HepG2 (cell line): ENCODE data around the gene CNPY4. TPM values are rescaled to one million over a fixed set of nuclear protein-coding genes. Genes with fewer than 3 reads are reported as not detected.

Source experiments
- ARNT ChIP-seq: fragments of 450-650 bp; IDR thresholded peaks from 2 replicates; pipeline ENCODE4 v1.6.1; 2017
- ATAD3A ChIP-seq: sonication (generic); formaldehyde crosslinking; IDR thresholded peaks from 2 replicates; pipeline ENCODE4 v1.4.0; 2020; ENCODE audit warnings: missing genetic modification reagents
- CBX1 ChIP-seq: IDR thresholded peaks from one replicate; pipeline ENCODE4 v1.6.1; 2016; ENCODE audit warnings: antibody characterized with exemption, low read depth
- ETV5 ChIP-seq: IDR thresholded peaks from 2 replicates; pipeline ENCODE4 v1.6.1; 2018; ENCODE audit warnings: missing biosample characterization, missing genetic modification reagents, inconsistent platforms, borderline replicate concordance
- HCFC1 ChIP-seq: fragments of 150-350 bp; IDR thresholded peaks from 2 replicates; pipeline ENCODE4 v1.6.1; 2014; ENCODE audit warnings: low read depth, low read length
- HOXA5 ChIP-seq: sonication (generic); formaldehyde crosslinking; IDR thresholded peaks from 2 replicates; pipeline ENCODE4 v1.4.0; 2020; ENCODE audit warnings: missing genetic modification reagents
- LCORL ChIP-seq, 2 experiments: fragments of 450-650 bp in 1 of 2; sonication (generic) in 1 of 2; formaldehyde crosslinking in 1 of 2; IDR thresholded peaks; 2 replicates each; pipeline versions ENCODE4 v1.5.0 to v1.6.1; 2017 to 2020; ENCODE audit warnings: antibody characterized with exemption in 1 of 2, missing genetic modification reagents in 1 of 2
- MEF2D ChIP-seq: sonication (generic); formaldehyde crosslinking; IDR thresholded peaks from 2 replicates; pipeline ENCODE4 v1.5.1; 2020; ENCODE audit warnings: mild to moderate bottlenecking, missing genetic modification reagents
- RBAK ChIP-seq: sonication (generic); formaldehyde crosslinking; IDR thresholded peaks from 2 replicates; pipeline ENCODE4 v1.5.1; 2020; ENCODE audit warnings: mild to moderate bottlenecking, missing genetic modification reagents
- RELA ChIP-seq: sonication (generic); formaldehyde crosslinking; IDR thresholded peaks from 2 replicates; pipeline ENCODE4 v1.4.0; 2020; ENCODE audit warnings: missing genetic modification reagents
- SP1 ChIP-seq, 2 experiments: fragments of 450-650 bp in 1 of 2; sonication (generic) in 1 of 2; formaldehyde crosslinking in 1 of 2; IDR thresholded peaks; 2 replicates each; pipeline versions ENCODE4 v1.4.0 to v1.6.1; 2016 to 2020; ENCODE audit warnings: missing genetic modification reagents in 1 of 2
- SRY ChIP-seq: sonication (generic); formaldehyde crosslinking; IDR thresholded peaks from 2 replicates; pipeline ENCODE4 v1.8.0; 2022; ENCODE audit warnings: mild to moderate bottlenecking, missing genetic modification reagents
- XRCC5 ChIP-seq: fragments of 200-400 bp; formaldehyde crosslinking; optimal IDR thresholded peaks from 2 replicates; pipeline ENCODE3; 2017; ENCODE audit warnings: mild to moderate bottlenecking, low read length
- ZFP36L1 ChIP-seq: sonication (generic); formaldehyde crosslinking; IDR thresholded peaks from 2 replicates; pipeline ENCODE4 v1.8.0; 2022; ENCODE audit warnings: mild to moderate bottlenecking, missing genetic modification reagents, moderate library complexity
- ZFP62 ChIP-seq: sonication (generic); formaldehyde crosslinking; IDR thresholded peaks from 2 replicates; pipeline ENCODE4 v1.4.0; 2020; ENCODE audit warnings: missing genetic modification reagents
- ZFY ChIP-seq: sonication (generic); formaldehyde crosslinking; IDR thresholded peaks from 2 replicates; pipeline ENCODE4 v1.4.0; 2020; ENCODE audit warnings: missing genetic modification reagents
- ZNF276 ChIP-seq: sonication (generic); formaldehyde crosslinking; IDR thresholded peaks from 2 replicates; pipeline ENCODE4 v1.4.0; 2020; ENCODE audit warnings: mild to moderate bottlenecking, low read depth, missing genetic modification reagents
- ZNF292 ChIP-seq: sonication (generic); formaldehyde crosslinking; IDR thresholded peaks from 2 replicates; pipeline ENCODE4 v1.8.1; 2022; ENCODE audit warnings: mild to moderate bottlenecking, low read depth, missing genetic modification reagents, borderline replicate concordance
- ZNF430 ChIP-seq: sonication (generic); formaldehyde crosslinking; IDR thresholded peaks from 2 replicates; pipeline ENCODE4 v1.9.0; 2021; ENCODE audit warnings: mild to moderate bottlenecking, missing genetic modification reagents
- ZNF574 ChIP-seq: sonication (generic); formaldehyde crosslinking; IDR thresholded peaks from 2 replicates; pipeline ENCODE4 v1.4.0; 2020; ENCODE audit warnings: missing genetic modification reagents
- ZNF737 ChIP-seq: sonication (generic); formaldehyde crosslinking; IDR thresholded peaks from 2 replicates; pipeline ENCODE4 v1.5.0; 2020; ENCODE audit warnings: missing genetic modification reagents, mild to moderate bottlenecking, borderline replicate concordance
- ZSCAN21 ChIP-seq: sonication (generic); formaldehyde crosslinking; IDR thresholded peaks from 2 replicates; pipeline ENCODE4 v1.8.0; 2022; ENCODE audit warnings: mild to moderate bottlenecking, missing genetic modification reagents, moderate library complexity, borderline replicate concordance
- ZSCAN29 ChIP-seq: sonication (generic); formaldehyde crosslinking; conservative IDR thresholded peaks from 2 replicates; pipeline ENCODE4 v1.4.0; 2020; ENCODE audit warnings: mild to moderate bottlenecking, missing genetic modification reagents
- polyA plus RNA-seq, 8 experiments: library from polyadenylated mRNA; depleted of rRNA in 3 of 8; stranded (reverse) in 7 of 8; unstranded in 1 of 8; fragments of >200 nt; fragmentation: Illumina TruSeq in 4 of 8; extraction: Trizol in 4 of 8; gene quantifications; 2 replicates each; pipeline versions ENCODE4 v1.2.1 to v1.2.3, GENCODE V29; 2011 to 2016; ENCODE audit warnings: low read depth in 4 of 8, missing spikeins in 1 of 8, mixed read lengths in 1 of 8; ENCODE audit not compliant: insufficient read depth in 1 of 8
- total RNA-seq, 5 experiments: library from RNA; depleted of rRNA; stranded (reverse); fragments of >200 nt; fragmentation: Illumina TruSeq; extraction: Trizol; gene quantifications; 2 replicates each; pipeline ENCODE4 v1.2.3, GENCODE V29; 2016; ENCODE audit warnings: low read depth in 1 of 5
- TF ChIP-seq, protein P1 (sequence below): fragments of 450-650 bp; IDR thresholded peaks from 2 replicates; pipeline ENCODE4 v1.6.1; 2017; ENCODE audit warnings: mild to moderate bottlenecking

CNPY4 gene
- total and polyA plus RNA-seq, 2 of the 13 experiments (the other 11 are each of a cell fraction or from before 2014, with no cell fraction given), result 6.2 to 12.7 TPM

- TF ChIP-seq ZNF574 (CRISPR knock-in tag), result peak; percentile 6
- TF ChIP-seq, protein P1, sequence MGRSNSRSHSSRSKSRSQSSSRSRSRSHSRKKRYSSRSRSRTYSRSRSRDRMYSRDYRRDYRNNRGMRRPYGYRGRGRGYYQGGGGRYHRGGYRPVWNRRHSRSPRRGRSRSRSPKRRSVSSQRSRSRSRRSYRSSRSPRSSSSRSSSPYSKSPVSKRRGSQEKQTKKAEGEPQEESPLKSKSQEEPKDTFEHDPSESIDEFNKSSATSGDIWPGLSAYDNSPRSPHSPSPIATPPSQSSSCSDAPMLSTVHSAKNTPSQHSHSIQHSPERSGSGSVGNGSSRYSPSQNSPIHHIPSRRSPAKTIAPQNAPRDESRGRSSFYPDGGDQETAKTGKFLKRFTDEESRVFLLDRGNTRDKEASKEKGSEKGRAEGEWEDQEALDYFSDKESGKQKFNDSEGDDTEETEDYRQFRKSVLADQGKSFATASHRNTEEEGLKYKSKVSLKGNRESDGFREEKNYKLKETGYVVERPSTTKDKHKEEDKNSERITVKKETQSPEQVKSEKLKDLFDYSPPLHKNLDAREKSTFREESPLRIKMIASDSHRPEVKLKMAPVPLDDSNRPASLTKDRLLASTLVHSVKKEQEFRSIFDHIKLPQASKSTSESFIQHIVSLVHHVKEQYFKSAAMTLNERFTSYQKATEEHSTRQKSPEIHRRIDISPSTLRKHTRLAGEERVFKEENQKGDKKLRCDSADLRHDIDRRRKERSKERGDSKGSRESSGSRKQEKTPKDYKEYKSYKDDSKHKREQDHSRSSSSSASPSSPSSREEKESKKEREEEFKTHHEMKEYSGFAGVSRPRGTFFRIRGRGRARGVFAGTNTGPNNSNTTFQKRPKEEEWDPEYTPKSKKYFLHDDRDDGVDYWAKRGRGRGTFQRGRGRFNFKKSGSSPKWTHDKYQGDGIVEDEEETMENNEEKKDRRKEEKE, result no peak
- TF ChIP-seq RELA (CRISPR knock-in tag), result no peak
- no peak for TF ChIP-seq ZNF276
- TF ChIP-seq MEF2D (CRISPR knock-in tag), result 0 out of 2 replicates have a peak, but pooled peaks have one; percentile 47
- TF ChIP-seq LCORL (IDR thresholded peaks at IDR 0.05), result no peak
- TF ChIP-seq LCORL (CRISPR knock-in tag; IDR thresholded peaks at IDR 0.05), result peak; percentile 36
- no peak for TF ChIP-seq ZFP62
- TF ChIP-seq ZNF430 (CRISPR knock-in tag), result 0 out of 2 replicates have a peak, but pooled peaks have one; percentile 17
- peak; percentile 65 for TF ChIP-seq HCFC1
- TF ChIP-seq ZFY (CRISPR knock-in tag), result peak; percentile 69; the same call in 1 of the 2 replicates
- TF ChIP-seq ZFP36L1 (CRISPR knock-in tag), result no peak
- no peak for TF ChIP-seq SRY (CRISPR knock-in tag)
- TF ChIP-seq SP1 (IDR thresholded peaks at IDR 0.05), result no peak
- no peak for TF ChIP-seq SP1 (CRISPR knock-in tag; IDR thresholded peaks at IDR 0.05)
- TF ChIP-seq ZNF737 (CRISPR knock-in tag), result no peak
- peak; percentile 39; the same call in 1 of the 2 replicates for TF ChIP-seq ZNF292 (CRISPR knock-in tag)
- TF ChIP-seq ARNT, result no peak
- 0 out of 2 replicates have a peak, but pooled peaks have one; percentile 28 for TF ChIP-seq ETV5
- TF ChIP-seq ZSCAN21 (CRISPR knock-in tag), result no peak
- no peak for TF ChIP-seq ATAD3A (CRISPR knock-in tag)
- TF ChIP-seq HOXA5 (CRISPR knock-in tag), result no peak
- no peak for TF ChIP-seq CBX1
- no peak for TF ChIP-seq RBAK (CRISPR knock-in tag)
- no peak for TF ChIP-seq XRCC5
- TF ChIP-seq ZSCAN29 (CRISPR knock-in tag), result no peak
These were observed 717 bp downstream of the CNPY4 start (continued) for GRCh38 chr7:100119970-100120732.
